Endodermal cell (in vitro differentiated cells): Measurements from ENCODE around the gene METAP1D. TPM values are rescaled to one million over a fixed set of nuclear protein-coding genes. Genes with fewer than 3 reads are reported as not detected.

Source experiments
- DNase-seq: peaks from one replicate; pipeline ENCODE4 v3.0.0-alpha.2; 2017
- H3K27ac ChIP-seq: 2 replicates; pipeline ENCODE4 v1.5.1; 2013; ENCODE audit warnings: mild to moderate bottlenecking, low read depth, low read length, moderate library complexity
- H3K27me3 ChIP-seq: 2 replicates; pipeline ENCODE4 v1.6.1; 2013; ENCODE audit warnings: mild to moderate bottlenecking, low read length, moderate library complexity; ENCODE audit not compliant: insufficient read depth, control insufficient read depth, poor library complexity, severe bottlenecking
- H3K36me3 ChIP-seq: 2 replicates; pipeline ENCODE4 v1.7.0; 2013; ENCODE audit warnings: mild to moderate bottlenecking, low read length, moderate library complexity; ENCODE audit not compliant: control insufficient read depth, insufficient read depth
- H3K4me1 ChIP-seq: one replicate; pipeline ENCODE4 v1.7.0; 2013; ENCODE audit warnings: low read length; ENCODE audit not compliant: control insufficient read depth, insufficient read depth
- H3K4me3 ChIP-seq: 2 replicates; pipeline ENCODE4 v1.5.1; 2013; ENCODE audit warnings: mild to moderate bottlenecking, low read length, moderate library complexity
- H3K9ac ChIP-seq: 2 replicates; pipeline ENCODE4 v1.6.1; 2013; ENCODE audit warnings: mild to moderate bottlenecking, low read length, moderate library complexity; ENCODE audit not compliant: poor library complexity, severe bottlenecking; ENCODE audit errors: extremely low read depth
- H3K9me3 ChIP-seq: 2 replicates; pipeline ENCODE4 v1.6.1; 2013; ENCODE audit warnings: mild to moderate bottlenecking, low read length, moderate library complexity; ENCODE audit not compliant: control insufficient read depth
- H3K27ac Mint-ChIP-seq: 2 replicates; pipeline ENCODE4 v1.8.0; 2020; ENCODE audit warnings: mixed read lengths
- H3K27me3 Mint-ChIP-seq: 2 replicates; pipeline ENCODE4 v1.8.0; 2021; ENCODE audit warnings: mild to moderate bottlenecking, mixed read lengths; ENCODE audit not compliant: insufficient read depth
- H3K36me3 Mint-ChIP-seq: 2 replicates; pipeline ENCODE4 v1.8.0; 2020; ENCODE audit warnings: low read depth, mixed read lengths
- H3K4me1 Mint-ChIP-seq: 2 replicates; pipeline ENCODE4 v1.8.0; 2020; ENCODE audit warnings: mixed read lengths
- H3K4me3 Mint-ChIP-seq: 2 replicates; pipeline ENCODE4 v1.8.0; 2020; ENCODE audit warnings: mild to moderate bottlenecking, moderate library complexity, mixed read lengths
- H3K9me3 Mint-ChIP-seq: 2 replicates; pipeline ENCODE4 v1.8.0; 2020; ENCODE audit warnings: mild to moderate bottlenecking, mixed read lengths
- CTCF ChIP-seq: fragments of 200-600 bp; sonication (generic); conservative IDR thresholded peaks from 2 replicates; pipeline ENCODE4 v1.5.0; 2021; ENCODE audit warnings: antibody characterized with exemption, mild to moderate bottlenecking
- WGBS, 2 experiments: methylation state at CpG; one replicate each; pipeline versions ENCODE4 v1.1.5 to v1.1.7; 2013; ENCODE audit warnings: missing lambda C conversion rate in 2 of 2, mixed read lengths in 1 of 2; ENCODE audit not compliant: insufficient coverage in 1 of 2, insufficient read length in 1 of 2; 5-methylcytosine and 5-hydroxymethylcytosine counted together
- total RNA-seq, 2 donors: library from RNA; stranded (reverse); fragmentation: NEBNext Ultra II Directional in 1 of 2; extraction: Animal tissue kit (Norgen Biotek cat#: 25700) in 1 of 2; gene quantifications; 2 replicates in 1 of 2; 3 replicates in 1 of 2; pipeline ENCODE4 v1.2.1, GENCODE V29; 2021

METAP1D gene
- total RNA-seq, 2 donors from 2014 or later, result 6.0 to 6.5 TPM

DNA sequence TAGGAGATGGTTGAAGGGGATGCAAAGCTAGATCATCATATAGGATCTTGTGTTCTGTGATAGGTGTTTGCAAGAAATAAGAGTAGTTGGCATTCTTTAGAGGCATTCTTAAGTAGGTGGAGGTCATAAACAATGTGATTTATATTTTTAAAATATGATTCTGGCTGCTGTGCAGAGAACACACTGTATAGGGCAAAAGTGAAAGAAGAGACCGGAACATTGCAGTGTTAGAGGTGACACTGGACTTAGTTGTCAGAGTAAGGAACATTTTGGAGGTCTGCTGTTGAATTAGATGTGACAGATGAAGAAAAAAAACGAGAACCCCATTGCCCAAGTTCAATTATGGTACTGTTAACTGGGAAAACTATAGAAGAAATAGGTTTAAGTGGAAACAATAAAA, 39.8 kb upstream of the METAP1D start:
- peaks cover 2% of the 10 kb centered on the region for H3K36me3 Mint-ChIP-seq
- DNase-seq, result no peak
- Histone ChIP-seq H3K4me1 (no peaks in the 10 kb centered on the region), H3K4me3 (no peak overlapping the region), H3K27me3 (no peaks in the 10 kb centered on the region), H3K9ac (no peak overlapping the region), H3K36me3 (peaks cover 2% of the 10 kb centered on the region), H3K27ac (no peak overlapping the region), H3K9me3 (no peaks in the 10 kb centered on the region)
- H3K4me3 Mint-ChIP-seq, result no peak overlapping the region
- H3K27ac Mint-ChIP-seq, result no peak overlapping the region
- no peak for TF ChIP-seq CTCF
- H3K9me3 Mint-ChIP-seq, result no peaks in the 10 kb centered on the region
- whole genome bisulfite sequencing, 2 experiments, result 90 to 93% methylated on average over 1 to 2 of the region's 2 CpGs
- no peaks in the 10 kb centered on the region for H3K4me1 Mint-ChIP-seq
- H3K27me3 Mint-ChIP-seq, result no peaks in the 10 kb centered on the region

DNA sequence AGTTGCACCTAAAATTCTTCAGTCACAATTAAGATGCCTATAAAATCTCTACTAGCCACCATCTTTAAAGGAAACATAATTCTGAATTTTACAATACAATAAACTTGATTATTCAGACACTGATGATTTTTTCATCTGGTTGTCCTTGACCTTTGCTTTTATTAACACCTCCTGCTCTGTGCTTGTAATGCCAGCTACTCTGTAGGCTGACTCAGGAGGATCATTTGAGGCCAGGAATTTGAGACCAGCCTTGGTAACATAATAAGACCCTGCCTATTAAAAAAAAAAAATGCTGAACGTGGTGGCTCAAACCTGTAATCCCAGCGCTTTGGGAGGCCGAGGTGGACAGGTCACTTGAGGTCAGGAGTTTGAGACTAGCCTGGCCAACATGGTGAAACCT, 39.2 kb upstream of the METAP1D start:
- Histone ChIP-seq H3K9ac (no peak overlapping the region), H3K9me3 (no peaks in the 10 kb centered on the region), H3K4me1 (no peaks in the 10 kb centered on the region), H3K27ac (no peak overlapping the region), H3K27me3 (no peaks in the 10 kb centered on the region), H3K4me3 (no peak overlapping the region), H3K36me3 (peaks cover 1% of the 10 kb centered on the region)
- no peaks in the 10 kb centered on the region for H3K9me3 Mint-ChIP-seq
- DNase-seq, result no peak
- no peaks in the 10 kb centered on the region for H3K36me3 Mint-ChIP-seq
- H3K4me1 Mint-ChIP-seq, result no peaks in the 10 kb centered on the region
- no peaks in the 10 kb centered on the region for H3K27me3 Mint-ChIP-seq
- H3K27ac Mint-ChIP-seq, result peak overlapping the region; percentile 64
- WGBS, 2 experiments, result 93 to 96% methylated on average over 3 of the region's 3 CpGs
- no peak for TF ChIP-seq CTCF
- H3K4me3 Mint-ChIP-seq, result no peak overlapping the region

DNA sequence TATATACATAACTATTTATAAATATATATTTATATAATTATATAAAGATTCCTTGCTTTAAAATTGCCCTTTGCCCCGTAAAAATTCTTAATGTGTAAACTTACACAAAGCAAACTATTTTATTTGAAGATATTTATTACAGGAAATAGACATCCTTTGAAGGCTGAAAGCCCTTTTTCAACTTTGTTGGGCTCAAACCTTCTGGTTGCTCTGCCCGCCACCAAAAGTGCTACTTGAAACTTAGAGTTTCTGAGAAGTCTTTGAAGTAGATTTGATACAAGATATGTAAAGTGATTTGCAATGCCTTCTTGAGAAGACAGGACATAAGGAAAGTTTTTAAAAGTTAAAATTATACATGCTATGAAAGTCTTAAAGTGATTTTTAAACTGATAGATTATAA, 36.6 kb upstream of the METAP1D start:
- Histone ChIP-seq H3K27ac (no peak overlapping the region), H3K36me3 (peaks cover 25% of the 10 kb centered on the region), H3K9me3 (no peaks in the 10 kb centered on the region), H3K4me1 (no peaks in the 10 kb centered on the region), H3K27me3 (no peaks in the 10 kb centered on the region), H3K4me3 (no peak overlapping the region), H3K9ac (no peak overlapping the region)
- Mint-ChIP-seq H3K27me3 (no peaks in the 10 kb centered on the region), H3K36me3 (peaks cover 11% of the 10 kb centered on the region), H3K27ac (no peak overlapping the region), H3K4me1 (no peaks in the 10 kb centered on the region), H3K9me3 (no peaks in the 10 kb centered on the region), H3K4me3 (no peak overlapping the region)
- TF ChIP-seq CTCF, result no peak
- WGBS, 2 experiments, result 93% methylated on average over 1 of the region's 2 CpGs; no CpG with 5 or more reads in 1 of the 2 experiments
- DNase-seq, result no peak
